HG03095 (cell line): Measurements from ENCODE around the gene PRKAG1.
A peak's percentile ranks its signal among the peaks of the same experiment; 100 is the strongest.

Experiments
- ATAC-seq: cut with Tn5 transposase; IDR thresholded peaks from one replicate; pipeline ENCODE4 v1.9.1; 2021; ENCODE audit warnings: moderate library complexity; ENCODE audit not compliant: unreplicated experiment

Gene PRKAG1

GRCh38 chr12:48985901-48986300, 32.7 kb downstream of the PRKAG1 start:
- no peak for ATAC-seq

GRCh38 chr12:48985475-48985897, 33.1 kb downstream of the PRKAG1 start:
- ATAC-seq: no peak

GRCh38 chr12:48982397-48983080, 36.0 kb downstream of the PRKAG1 start:
- no peak for ATAC-seq

GRCh38 chr12:48981757-48982157, 36.8 kb downstream of the PRKAG1 start:
- no peak for ATAC-seq

GRCh38 chr12:48980953-48981756, 37.4 kb downstream of the PRKAG1 start:
- no peak for ATAC-seq

- no peak for ATAC-seq
These were observed 38.1 kb downstream of the PRKAG1 start for GRCh38 chr12:48980389-48980952.

- ATAC-seq: no peak
These were observed 38.8 kb downstream of the PRKAG1 start for GRCh38 chr12:48979602-48980388.

- ATAC-seq: no peak
These were observed 39.6 kb downstream of the PRKAG1 start for GRCh38 chr12:48978741-48979601.

- no peak for ATAC-seq
These were observed 40.3 kb downstream of the PRKAG1 start, which contains the start of gene WNT1 for GRCh38 chr12:48978291-48978740. Gene WNT1, plus strand, starts transcription at chr12:48978322. Its CDS starts 329 bp downstream, at chr12:48978651.

GRCh38 chr12:48977290-48978281, 41.0 kb downstream of the PRKAG1 start:
- ATAC-seq: peak; percentile 57

GRCh38 chr12:48973941-48974673, 44.5 kb downstream of the PRKAG1 start:
- ATAC-seq: no peak

GRCh38 chr12:48973531-48973930, 45.0 kb downstream of the PRKAG1 start:
- no peak for ATAC-seq

GRCh38 chr12:48972952-48973483, 45.6 kb downstream of the PRKAG1 start:
- ATAC-seq: no peak

GRCh38 chr12:48972213-48972951, 46.2 kb downstream of the PRKAG1 start:
- no peak for ATAC-seq

- ATAC-seq: no peak
These were observed 47.8 kb downstream of the PRKAG1 start for GRCh38 chr12:48970702-48971334.

- ATAC-seq: no peak
These were observed 48.5 kb downstream of the PRKAG1 start for GRCh38 chr12:48969833-48970701.
